Left ventricle myocardium inferior (tissue), 1 donor: ENCODE data around the gene LURAP1L. TPM values are rescaled to one million over a fixed set of nuclear protein-coding genes. Genes with fewer than 3 reads are reported as not detected.

Source experiments
- DNase-seq: peaks from one replicate; pipeline ENCODE4 v3.0.0-alpha.2; 2020
- H3K27ac ChIP-seq: fragments of 200-600 bp; replicated peaks from 2 replicates; pipeline ENCODE4 v1.8.0; 2021
- H3K27me3 ChIP-seq: fragments of 200-600 bp; 2 replicates; pipeline ENCODE4 v1.8.0; 2021; ENCODE audit warnings: low read depth
- H3K36me3 ChIP-seq: fragments of 200-600 bp; 2 replicates; pipeline ENCODE4 v1.8.0; 2021
- H3K4me1 ChIP-seq: fragments of 200-600 bp; 2 replicates; pipeline ENCODE4 v1.8.0; 2021
- H3K4me3 ChIP-seq: fragments of 200-600 bp; 2 replicates; pipeline ENCODE4 v1.8.0; 2021; ENCODE audit warnings: mild to moderate bottlenecking, moderate library complexity
- H3K9me3 ChIP-seq: fragments of 200-600 bp; replicated peaks from 2 replicates; pipeline ENCODE4 v1.8.0; 2021
- intact Hi-C: fragments of 100-400 bp; cut with micrococcal nuclease; formaldehyde crosslinking; loops from one replicate; pipeline ENCODE4 v1.11.0; 2022
- total RNA-seq: library from RNA; stranded (reverse); fragmentation: NEBNext Ultra II Directional; extraction: Animal tissue kit (Norgen Biotek cat#: 25700); gene quantifications from one replicate; pipeline ENCODE4 v1.2.1, GENCODE V29; 2021
- TF ChIP-seq, protein P1 (sequence below): fragments of 200-600 bp; IDR thresholded peaks from 2 replicates; pipeline ENCODE4 v1.8.0; 2021; ENCODE audit warnings: antibody characterized with exemption, mild to moderate bottlenecking, borderline replicate concordance
- donor health status: DM: no; HTN: yes; CAD: no; lungs with severe emphysema.

LURAP1L gene
- total RNA-seq, 1 donor from 2014 or later: 2.6 TPM

DNA sequence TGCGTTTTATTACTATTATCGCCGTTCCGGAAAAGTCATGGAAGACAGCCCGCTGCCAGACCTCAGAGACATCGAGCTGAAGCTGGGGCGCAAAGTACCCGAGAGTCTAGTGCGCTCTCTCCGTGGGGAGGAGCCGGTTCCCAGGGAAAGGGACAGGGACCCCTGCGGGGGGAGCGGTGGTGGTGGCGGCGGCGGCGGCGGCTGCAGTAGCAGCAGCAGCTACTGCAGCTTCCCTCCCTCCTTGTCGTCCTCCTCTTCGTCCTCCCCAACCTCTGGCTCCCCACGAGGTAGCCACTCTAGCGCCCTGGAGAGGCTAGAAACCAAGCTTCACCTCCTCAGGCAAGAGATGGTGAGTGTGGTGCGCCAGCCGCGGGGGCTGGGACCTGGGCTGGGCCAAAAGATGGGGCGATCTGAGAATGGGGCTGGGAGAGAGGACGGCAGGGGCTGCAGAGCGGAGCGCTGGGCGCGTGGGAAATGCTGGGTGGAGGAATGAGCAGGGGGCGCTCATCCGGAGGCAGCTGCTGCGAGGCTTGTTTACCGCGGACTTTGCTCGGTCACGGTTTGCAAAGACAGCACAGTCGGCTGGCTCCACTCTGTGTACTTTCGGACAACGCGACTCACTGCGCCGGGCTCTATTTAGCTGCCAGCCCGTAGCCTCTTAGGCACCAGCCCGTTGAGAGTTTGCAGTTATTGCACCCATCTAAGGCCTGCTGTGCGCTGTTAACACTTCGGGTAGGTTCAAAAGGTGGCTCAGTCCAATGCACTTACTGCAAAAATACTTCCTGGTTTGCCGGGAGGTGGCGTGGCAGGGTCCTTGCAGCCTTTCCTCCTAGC lies 1.1 kb downstream of the LURAP1L start:
- no peaks in the 10 kb centered on the region for H3K9me3 ChIP-seq
- intact Hi-C loops: loop anchor here (10.0 kb wide), 1 partner anchor 51 kb away; no protein-coding TSS in a partner anchor
- no peaks in the 10 kb centered on the region for H3K27me3 ChIP-seq

DNA sequence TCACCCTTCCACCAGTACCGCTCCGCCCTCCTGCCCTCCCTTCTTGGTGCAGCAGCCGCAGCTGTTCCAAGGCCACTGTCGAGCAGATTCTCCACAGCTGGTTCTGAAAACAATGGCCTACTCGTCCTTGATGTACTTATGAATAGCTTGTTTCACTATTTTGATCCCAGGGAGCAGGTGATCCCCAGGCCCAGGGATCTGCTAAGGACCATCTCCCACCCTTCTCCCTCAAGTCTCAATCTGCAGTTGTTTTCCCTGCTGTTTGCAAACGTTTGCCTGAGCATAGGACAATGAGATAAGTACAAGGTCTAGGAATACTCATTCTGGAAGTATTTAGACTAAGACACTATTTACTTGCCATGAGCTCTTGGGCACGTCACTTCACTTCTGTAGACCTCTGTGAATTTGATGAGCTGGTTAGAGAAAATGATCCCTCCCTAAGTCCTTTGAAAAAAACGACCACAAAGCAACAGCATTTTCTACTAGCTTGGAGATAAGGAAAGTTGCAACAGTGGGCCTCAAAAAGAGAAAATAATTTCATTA lies 1.8 kb downstream of the LURAP1L start:
- no peaks in the 10 kb centered on the region for H3K9me3 ChIP-seq
- intact Hi-C loops: loop anchor here (10.0 kb wide), 1 partner anchor 52 kb away; no protein-coding TSS in a partner anchor
- no peaks in the 10 kb centered on the region for H3K36me3 ChIP-seq
- H3K27ac ChIP-seq: peak overlapping the region; percentile 89
- H3K4me1 ChIP-seq: peaks cover 42% of the 10 kb centered on the region
- H3K27me3 ChIP-seq: no peaks in the 10 kb centered on the region
- TF ChIP-seq, protein P1, sequence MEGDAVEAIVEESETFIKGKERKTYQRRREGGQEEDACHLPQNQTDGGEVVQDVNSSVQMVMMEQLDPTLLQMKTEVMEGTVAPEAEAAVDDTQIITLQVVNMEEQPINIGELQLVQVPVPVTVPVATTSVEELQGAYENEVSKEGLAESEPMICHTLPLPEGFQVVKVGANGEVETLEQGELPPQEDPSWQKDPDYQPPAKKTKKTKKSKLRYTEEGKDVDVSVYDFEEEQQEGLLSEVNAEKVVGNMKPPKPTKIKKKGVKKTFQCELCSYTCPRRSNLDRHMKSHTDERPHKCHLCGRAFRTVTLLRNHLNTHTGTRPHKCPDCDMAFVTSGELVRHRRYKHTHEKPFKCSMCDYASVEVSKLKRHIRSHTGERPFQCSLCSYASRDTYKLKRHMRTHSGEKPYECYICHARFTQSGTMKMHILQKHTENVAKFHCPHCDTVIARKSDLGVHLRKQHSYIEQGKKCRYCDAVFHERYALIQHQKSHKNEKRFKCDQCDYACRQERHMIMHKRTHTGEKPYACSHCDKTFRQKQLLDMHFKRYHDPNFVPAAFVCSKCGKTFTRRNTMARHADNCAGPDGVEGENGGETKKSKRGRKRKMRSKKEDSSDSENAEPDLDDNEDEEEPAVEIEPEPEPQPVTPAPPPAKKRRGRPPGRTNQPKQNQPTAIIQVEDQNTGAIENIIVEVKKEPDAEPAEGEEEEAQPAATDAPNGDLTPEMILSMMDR: no peak
- H3K4me3 ChIP-seq: peak overlapping the region; percentile 85
- DNase-seq: peak; percentile 82

More for the DNA sequence above, 1.1 kb downstream of the LURAP1L start:
- Histone ChIP-seq H3K36me3 (no peaks in the 10 kb centered on the region), H3K4me3 (peak overlapping the region; percentile 85), H3K27ac (peak overlapping the region; percentile 89), H3K4me1 (peaks cover 42% of the 10 kb centered on the region)
- peak; percentile 42 for DNase-seq
- TF ChIP-seq, protein P1: peak; percentile 65

DNA sequence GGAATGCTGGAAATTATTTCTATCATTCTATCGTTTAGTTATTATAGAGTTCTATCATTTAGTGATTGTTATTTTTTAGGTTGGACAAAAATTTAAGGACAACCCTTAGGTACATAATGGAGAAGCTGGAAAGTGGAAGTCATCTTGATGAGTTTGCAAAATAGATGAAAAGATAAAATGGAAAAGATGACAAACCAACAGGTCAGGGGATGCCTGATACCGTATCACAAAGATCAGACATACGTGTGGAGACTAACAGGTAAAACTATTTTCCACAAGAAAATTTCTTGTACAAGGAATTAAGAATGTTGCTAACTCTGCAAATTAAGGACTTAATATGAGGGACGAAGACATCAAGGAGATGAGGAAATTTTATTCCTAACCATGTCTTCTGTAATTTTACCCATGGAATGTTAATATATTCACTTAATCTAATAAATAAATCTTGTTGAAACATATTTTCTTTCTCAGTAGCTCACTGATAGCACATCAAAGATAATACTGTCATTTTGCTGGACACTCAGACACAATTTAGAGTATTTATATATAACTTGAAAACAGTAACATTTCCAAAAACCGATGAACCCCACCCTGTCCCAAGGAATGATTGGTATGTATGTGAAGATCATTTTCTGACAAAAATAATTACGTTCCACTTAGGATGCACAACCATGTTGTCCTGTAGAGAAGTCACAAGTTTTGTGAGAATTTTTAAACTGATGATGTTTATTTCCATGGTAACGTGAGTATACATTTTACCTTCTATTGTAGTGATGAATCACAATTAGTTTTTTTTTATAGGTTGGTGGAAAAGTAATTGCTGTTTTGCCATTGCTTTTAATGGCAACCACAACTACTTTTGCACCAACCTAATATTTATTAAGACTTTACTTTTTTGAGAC lies 2.6 kb downstream of the LURAP1L start:
- H3K4me3 ChIP-seq: peak overlapping the region; percentile 85
- H3K4me1 ChIP-seq: peaks cover 42% of the 10 kb centered on the region
- peaks cover 4% of the 10 kb centered on the region for H3K9me3 ChIP-seq
- DNase-seq: no peak
- H3K27me3 ChIP-seq: no peaks in the 10 kb centered on the region
- TF ChIP-seq, protein P1: no peak
- H3K27ac ChIP-seq: peak overlapping the region; percentile 89
- intact Hi-C loops: loop anchor here (10.0 kb wide), 1 partner anchor 53 kb away; no protein-coding TSS in a partner anchor
- no peaks in the 10 kb centered on the region for H3K36me3 ChIP-seq

DNA sequence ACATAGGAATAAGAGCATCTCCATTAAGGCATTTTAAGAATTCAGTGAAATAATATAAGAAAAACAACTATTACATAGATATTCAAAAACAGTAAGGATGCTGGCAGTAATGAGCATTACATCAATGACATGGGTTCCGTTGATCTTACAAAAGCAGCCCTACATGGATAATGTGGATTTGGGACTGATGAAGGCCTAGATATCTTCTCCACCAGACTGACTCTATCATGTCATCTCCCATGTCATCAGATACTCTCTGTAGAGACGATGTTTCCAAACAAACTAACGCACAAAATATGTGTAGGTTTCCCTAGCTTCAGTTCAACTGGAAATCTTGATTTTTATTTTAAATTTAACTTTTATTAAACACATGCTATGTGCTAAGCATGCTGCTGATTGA lies 3.6 kb downstream of the LURAP1L start:
- Histone ChIP-seq H3K4me1 (peaks cover 42% of the 10 kb centered on the region), H3K9me3 (peaks cover 14% of the 10 kb centered on the region), H3K4me3 (peak overlapping the region; percentile 85), H3K27me3 (no peaks in the 10 kb centered on the region), H3K27ac (peak overlapping the region; percentile 89), H3K36me3 (no peaks in the 10 kb centered on the region)
- intact Hi-C loops: loop anchor here (10.0 kb wide), 1 partner anchor 54 kb away; no protein-coding TSS in a partner anchor
- no peak for DNase-seq
- TF ChIP-seq, protein P1: no peak

DNA sequence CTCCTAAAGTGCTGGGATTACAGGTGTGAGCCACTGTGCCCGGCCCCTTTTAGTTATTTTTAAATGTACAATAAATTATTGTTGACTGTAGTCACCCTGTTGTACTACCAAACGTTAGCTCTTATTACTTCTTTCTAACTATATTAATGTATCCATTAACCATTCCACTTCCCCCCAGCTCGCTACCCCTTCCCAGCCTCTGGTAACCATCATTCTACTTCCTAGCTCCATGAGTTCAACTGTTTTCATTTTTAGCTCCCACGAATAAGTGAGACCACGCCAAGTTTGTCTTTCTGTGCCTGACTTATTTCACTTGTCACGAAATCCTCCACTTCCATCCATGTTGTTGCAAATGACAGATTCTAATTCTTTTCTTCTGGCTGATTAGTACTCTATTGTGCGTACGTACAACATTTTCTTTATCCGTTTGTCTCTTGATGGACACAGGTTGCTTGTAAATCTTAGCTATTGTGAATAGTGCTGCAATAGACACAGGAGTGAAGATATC lies 6.5 kb downstream of the LURAP1L start:
- no peaks in the 10 kb centered on the region for H3K36me3 ChIP-seq
- no peaks in the 10 kb centered on the region for H3K27me3 ChIP-seq
- peaks cover 19% of the 10 kb centered on the region for H3K9me3 ChIP-seq
- DNase-seq: no peak
- H3K27ac ChIP-seq: no peak overlapping the region
- no peak overlapping the region for H3K4me3 ChIP-seq
- TF ChIP-seq, protein P1: no peak
- intact Hi-C loops: no loop called here
- H3K4me1 ChIP-seq: peaks cover 34% of the 10 kb centered on the region
